H9 (cell line): Measurements from ENCODE around the gene LST1. TPM values are rescaled to one million over a fixed set of nuclear protein-coding genes. Genes with fewer than 3 reads are reported as not detected.

Experiments used
- DNase-seq: peaks from one replicate; pipeline ENCODE4 v3.0.0-alpha.2; 2017
- H2AFZ ChIP-seq: one replicate; pipeline ENCODE4 v1.6.1; 2013; ENCODE audit warnings: mild to moderate bottlenecking, low read length, control low read depth, moderate library complexity
- H2AK5ac ChIP-seq: 2 replicates; pipeline ENCODE4 v1.6.1; 2013; ENCODE audit warnings: low read length, control low read depth, mixed read lengths; ENCODE audit not compliant: insufficient read length
- H2BK120ac ChIP-seq: one replicate; pipeline ENCODE4 v1.6.1; 2013; ENCODE audit warnings: low read depth, mild to moderate bottlenecking, low read length, control low read depth, inconsistent platforms; ENCODE audit not compliant: poor library complexity, severe bottlenecking
- H2BK12ac ChIP-seq: 2 replicates; pipeline ENCODE4 v1.6.1; 2013; ENCODE audit warnings: low read length, control low read depth, mixed read lengths, low read depth; ENCODE audit not compliant: insufficient read length
- H2BK15ac ChIP-seq: 2 replicates; pipeline ENCODE4 v1.6.1; 2013; ENCODE audit warnings: low read depth, low read length, control low read depth
- H2BK20ac ChIP-seq: one replicate; pipeline ENCODE4 v1.6.1; 2013; ENCODE audit warnings: low read depth, mild to moderate bottlenecking, low read length, control low read depth, inconsistent platforms; ENCODE audit not compliant: poor library complexity, severe bottlenecking
- H2BK5ac ChIP-seq: 2 replicates; pipeline ENCODE4 v1.6.1; 2013; ENCODE audit warnings: low read length, control low read depth, mixed read lengths; ENCODE audit not compliant: insufficient read length
- H3K14ac ChIP-seq: 2 replicates; pipeline ENCODE4 v1.6.1; 2013; ENCODE audit warnings: low read length, control low read depth; ENCODE audit not compliant: insufficient read depth
- H3K18ac ChIP-seq: 2 replicates; pipeline ENCODE4 v1.6.1; 2013; ENCODE audit warnings: low read depth, mild to moderate bottlenecking, mixed read lengths, low read length, control low read depth; ENCODE audit not compliant: insufficient read length
- H3K23ac ChIP-seq: 2 replicates; pipeline ENCODE4 v1.6.1; 2013; ENCODE audit warnings: low read length, control low read depth, mixed read lengths, low read depth; ENCODE audit not compliant: insufficient read length
- H3K23me2 ChIP-seq: 2 replicates; pipeline ENCODE4 v1.6.1; 2013; ENCODE audit warnings: low read depth, mild to moderate bottlenecking, mixed read lengths, low read length, control low read depth; ENCODE audit not compliant: insufficient read length, poor library complexity, severe bottlenecking
- H3K27ac ChIP-seq: 2 replicates; pipeline ENCODE4 v1.5.1; 2013; ENCODE audit warnings: low read length, control low read depth, mixed read lengths, low read depth; ENCODE audit not compliant: insufficient read length
- H3K27me3 ChIP-seq: 2 replicates; pipeline ENCODE4 v1.6.1; 2013; ENCODE audit warnings: low read length, control low read depth, inconsistent platforms; ENCODE audit not compliant: insufficient read depth
- H3K4ac ChIP-seq: 2 replicates; pipeline ENCODE4 v1.6.1; 2013; ENCODE audit warnings: low read depth, mild to moderate bottlenecking, control low read depth, inconsistent platforms, low read length, moderate library complexity
- H3K4me1 ChIP-seq: 2 replicates; pipeline ENCODE4 v1.6.1; 2013; ENCODE audit warnings: low read length, control low read depth, inconsistent platforms; ENCODE audit not compliant: insufficient read depth
- H3K4me2 ChIP-seq: 2 replicates; pipeline ENCODE4 v1.6.1; 2013; ENCODE audit warnings: low read length, control low read depth, mixed read lengths; ENCODE audit not compliant: insufficient read length, insufficient read depth
- H3K56ac ChIP-seq: 2 replicates; pipeline ENCODE4 v1.6.1; 2013; ENCODE audit warnings: low read depth, mild to moderate bottlenecking, mixed read lengths, low read length, control low read depth; ENCODE audit not compliant: insufficient read length
- H3K79me1 ChIP-seq: 2 replicates; pipeline ENCODE4 v1.6.1; 2013; ENCODE audit warnings: low read depth, mild to moderate bottlenecking, moderate library complexity, low read length, control low read depth, inconsistent platforms; ENCODE audit not compliant: insufficient read depth, poor library complexity, severe bottlenecking
- H3K79me2 ChIP-seq: 2 replicates; pipeline ENCODE4 v1.6.1; 2013; ENCODE audit warnings: low read length, control low read depth, inconsistent platforms; ENCODE audit not compliant: insufficient read depth
- H3K9ac ChIP-seq: 2 replicates; pipeline ENCODE4 v1.6.1; 2013; ENCODE audit warnings: low read length, control low read depth, mixed read lengths; ENCODE audit not compliant: insufficient read length; ENCODE audit errors: extremely low read depth
- H3K9me3 ChIP-seq: one replicate; pipeline ENCODE4 v1.6.1; 2013; ENCODE audit warnings: low read depth, low read length, inconsistent platforms; ENCODE audit not compliant: control insufficient read depth
- H3T11ph ChIP-seq: one replicate; pipeline ENCODE4 v1.6.1; 2013; ENCODE audit warnings: mild to moderate bottlenecking, low read length, control low read depth, inconsistent platforms
- H4K20me1 ChIP-seq: one replicate; pipeline ENCODE4 v1.6.1; 2013; ENCODE audit not compliant: control insufficient read depth, insufficient read length, insufficient read depth
- H4K5ac ChIP-seq: 2 replicates; pipeline ENCODE4 v1.6.1; 2013; ENCODE audit warnings: low read depth, mild to moderate bottlenecking, mixed read lengths, low read length, control low read depth; ENCODE audit not compliant: insufficient read length
- H4K8ac ChIP-seq: replicated peaks from 2 replicates; pipeline ENCODE4 v1.6.1; 2013; ENCODE audit warnings: low read length, control low read depth, mixed read lengths, low read depth; ENCODE audit not compliant: insufficient read length
- H4K91ac ChIP-seq: 2 replicates; pipeline ENCODE4 v1.6.1; 2013; ENCODE audit warnings: low read depth, mild to moderate bottlenecking, moderate library complexity, mixed read lengths, low read length, control low read depth; ENCODE audit not compliant: insufficient read length
- H3K27ac Mint-ChIP-seq, 3 experiments: 2 replicates in 2 of 3; 3 replicates in 1 of 3; pipeline ENCODE4 v1.8.0; 2020 to 2021; ENCODE audit warnings: mixed read lengths in 3 of 3, mild to moderate bottlenecking in 1 of 3, moderate library complexity in 1 of 3
- H3K27me3 Mint-ChIP-seq: 2 replicates; pipeline ENCODE4 v1.8.0; 2021; ENCODE audit warnings: low read depth, mild to moderate bottlenecking, moderate library complexity, mixed read lengths
- H3K36me3 Mint-ChIP-seq, 3 experiments: 2 replicates in 2 of 3; 3 replicates in 1 of 3; pipeline ENCODE4 v1.8.0; 2020 to 2021; ENCODE audit warnings: low read depth in 3 of 3, mixed read lengths in 3 of 3; ENCODE audit not compliant: insufficient read depth in 1 of 3
- H3K4me1 Mint-ChIP-seq, 2 experiments: 2 replicates each; pipeline ENCODE4 v1.8.0; 2020; ENCODE audit warnings: mixed read lengths in 2 of 2
- H3K4me3 Mint-ChIP-seq, 2 experiments: 2 replicates in 1 of 2; 3 replicates in 1 of 2; pipeline ENCODE4 v1.8.0; 2020 to 2021; ENCODE audit warnings: mild to moderate bottlenecking in 2 of 2, mixed read lengths in 2 of 2, moderate library complexity in 1 of 2
- H3K9me3 Mint-ChIP-seq, 2 experiments: 2 replicates in 1 of 2; 3 replicates in 1 of 2; pipeline ENCODE4 v1.8.0; 2020; ENCODE audit warnings: mild to moderate bottlenecking in 2 of 2, mixed read lengths in 2 of 2, moderate library complexity in 1 of 2
- WGBS: extraction: QIAGEN DNeasy Blood & Tissue Kit; methylation state at CpG from one replicate; pipeline ENCODE4 v1.1.7; 2013; ENCODE audit warnings: missing lambda C conversion rate, low lambda C conversion rate, mixed read lengths; ENCODE audit not compliant: insufficient read length; ENCODE audit errors: extremely low coverage; 5-methylcytosine and 5-hydroxymethylcytosine counted together
- total RNA-seq: library from RNA; stranded (reverse); gene quantifications from 2 replicates; pipeline ENCODE4 v1.2.1, GENCODE V29; 2021
- TF ChIP-seq, protein P1 (sequence below): fragments of 200-600 bp; sonication (generic); conservative IDR thresholded peaks from 3 replicates; pipeline ENCODE4 v1.8.0; 2021; ENCODE audit warnings: antibody characterized with exemption, mild to moderate bottlenecking

The LST1 gene
- total RNA-seq, 1 experiment from 2014 or later: not detected

DNA sequence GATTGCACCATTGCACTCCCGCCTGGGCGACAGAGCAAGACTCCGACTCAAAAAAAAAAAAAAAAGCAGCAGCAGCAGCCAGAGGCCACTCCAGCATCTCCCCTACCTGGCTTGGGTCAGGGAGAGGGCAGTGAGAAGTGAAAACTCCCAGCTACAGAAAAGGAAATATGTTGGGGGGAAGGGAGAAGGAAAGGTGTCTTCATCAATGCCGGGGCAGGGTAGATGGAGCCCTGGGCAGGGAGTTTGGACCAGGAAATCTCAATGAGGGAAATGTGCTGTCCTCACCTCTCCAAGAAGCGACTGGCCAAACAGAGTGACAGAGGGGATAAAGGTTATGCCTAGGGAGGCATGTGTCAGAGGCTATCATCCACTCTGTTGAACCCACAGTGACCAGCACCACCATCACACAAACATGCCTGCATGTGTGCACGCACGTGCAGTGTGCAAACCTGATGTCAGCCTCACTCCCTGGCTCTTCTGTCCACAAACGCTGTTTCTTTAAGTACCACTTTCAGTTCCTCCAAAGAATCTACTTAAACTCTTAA, 28.1 kb downstream of the LST1 start:
- Mint-ChIP-seq H3K4me3 (no peak overlapping the region), H3K27ac (no peak overlapping the region), H3K9me3 (no peaks in the 10 kb centered on the region), H3K27me3 (no peaks in the 10 kb centered on the region), H3K4me1 (peaks cover 23 to 31% of the 10 kb centered on the region in 2 experiments), H3K36me3 (no peaks in the 10 kb centered on the region; a peak in 1 of 7 replicates)
- Histone ChIP-seq H3K14ac (no peak overlapping the region), H3K23ac (no peak overlapping the region), H3K18ac (no peak overlapping the region), H2BK120ac (no peak overlapping the region), H2BK20ac (no peak overlapping the region), H3K4me2 (no peak overlapping the region), H3K23me2 (no peaks in the 10 kb centered on the region), H3T11ph (no peak overlapping the region), H3K56ac (no peak overlapping the region), H2AFZ (no peak overlapping the region), H4K8ac (no peak overlapping the region), H3K79me1 (no peaks in the 10 kb centered on the region), H2BK12ac (no peak overlapping the region), H4K91ac (no peak overlapping the region), H3K4ac (no peak overlapping the region), H3K79me2 (no peaks in the 10 kb centered on the region), H3K4me1 (peaks cover 14% of the 10 kb centered on the region; the same call in 1 of the 2 replicates), H2BK15ac (no peak overlapping the region), H3K27me3 (no peaks in the 10 kb centered on the region), H3K9me3 (no peaks in the 10 kb centered on the region), H3K27ac (no peak overlapping the region), H2BK5ac (no peak overlapping the region), H4K20me1 (no peaks in the 10 kb centered on the region), H3K9ac (no peak overlapping the region), H2AK5ac (no peak overlapping the region), H4K5ac (no peak overlapping the region)
- TF ChIP-seq, protein P1, sequence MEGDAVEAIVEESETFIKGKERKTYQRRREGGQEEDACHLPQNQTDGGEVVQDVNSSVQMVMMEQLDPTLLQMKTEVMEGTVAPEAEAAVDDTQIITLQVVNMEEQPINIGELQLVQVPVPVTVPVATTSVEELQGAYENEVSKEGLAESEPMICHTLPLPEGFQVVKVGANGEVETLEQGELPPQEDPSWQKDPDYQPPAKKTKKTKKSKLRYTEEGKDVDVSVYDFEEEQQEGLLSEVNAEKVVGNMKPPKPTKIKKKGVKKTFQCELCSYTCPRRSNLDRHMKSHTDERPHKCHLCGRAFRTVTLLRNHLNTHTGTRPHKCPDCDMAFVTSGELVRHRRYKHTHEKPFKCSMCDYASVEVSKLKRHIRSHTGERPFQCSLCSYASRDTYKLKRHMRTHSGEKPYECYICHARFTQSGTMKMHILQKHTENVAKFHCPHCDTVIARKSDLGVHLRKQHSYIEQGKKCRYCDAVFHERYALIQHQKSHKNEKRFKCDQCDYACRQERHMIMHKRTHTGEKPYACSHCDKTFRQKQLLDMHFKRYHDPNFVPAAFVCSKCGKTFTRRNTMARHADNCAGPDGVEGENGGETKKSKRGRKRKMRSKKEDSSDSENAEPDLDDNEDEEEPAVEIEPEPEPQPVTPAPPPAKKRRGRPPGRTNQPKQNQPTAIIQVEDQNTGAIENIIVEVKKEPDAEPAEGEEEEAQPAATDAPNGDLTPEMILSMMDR: no peak
- no CpG with 5 or more reads among the region's 8 CpGs for WGBS
- no peak for DNase-seq
